CD4-positive, alpha-beta T cell treated with Interleukin-4 for 1 hour (primary cell): ENCODE results near the gene CCDC167.
A peak's percentile ranks its signal among the peaks of the same experiment; 100 is the strongest.
"Not testable (repeated sequence)": the region's sequence is repeated elsewhere in the genome, so short reads cannot be mapped to it uniquely, and the experiment has no call there.

Source experiments
- DNase-seq, 2 donors: peaks; one replicate each; pipeline ENCODE4 v3.0.0-alpha.2; 2020 to 2022

The CCDC167 gene

DNA sequence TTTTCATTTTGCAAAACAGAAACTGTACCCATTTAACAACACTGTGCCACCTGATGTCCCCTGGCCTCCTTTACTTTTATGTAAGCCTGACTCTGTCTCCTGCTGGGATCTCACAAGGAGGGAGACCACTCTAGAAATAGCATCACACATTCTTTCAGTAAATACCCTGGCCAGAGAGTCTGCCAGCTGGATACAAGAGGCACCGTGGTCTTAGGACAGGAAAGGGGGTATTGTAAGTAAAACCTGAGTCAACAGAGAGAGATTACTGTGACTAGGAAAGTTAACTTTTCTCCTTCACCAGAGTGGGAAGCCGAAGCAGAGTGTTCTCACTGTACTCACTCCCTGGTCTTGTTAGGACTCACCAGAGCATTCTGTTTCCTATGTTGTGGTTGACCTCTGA lies 38.9 kb downstream of the CCDC167 start:
- no peak for DNase-seq

- no peak for DNase-seq
Observed at GRCh38 chr6:37459981-37460800, 39.5 kb downstream of the CCDC167 start.

DNA sequence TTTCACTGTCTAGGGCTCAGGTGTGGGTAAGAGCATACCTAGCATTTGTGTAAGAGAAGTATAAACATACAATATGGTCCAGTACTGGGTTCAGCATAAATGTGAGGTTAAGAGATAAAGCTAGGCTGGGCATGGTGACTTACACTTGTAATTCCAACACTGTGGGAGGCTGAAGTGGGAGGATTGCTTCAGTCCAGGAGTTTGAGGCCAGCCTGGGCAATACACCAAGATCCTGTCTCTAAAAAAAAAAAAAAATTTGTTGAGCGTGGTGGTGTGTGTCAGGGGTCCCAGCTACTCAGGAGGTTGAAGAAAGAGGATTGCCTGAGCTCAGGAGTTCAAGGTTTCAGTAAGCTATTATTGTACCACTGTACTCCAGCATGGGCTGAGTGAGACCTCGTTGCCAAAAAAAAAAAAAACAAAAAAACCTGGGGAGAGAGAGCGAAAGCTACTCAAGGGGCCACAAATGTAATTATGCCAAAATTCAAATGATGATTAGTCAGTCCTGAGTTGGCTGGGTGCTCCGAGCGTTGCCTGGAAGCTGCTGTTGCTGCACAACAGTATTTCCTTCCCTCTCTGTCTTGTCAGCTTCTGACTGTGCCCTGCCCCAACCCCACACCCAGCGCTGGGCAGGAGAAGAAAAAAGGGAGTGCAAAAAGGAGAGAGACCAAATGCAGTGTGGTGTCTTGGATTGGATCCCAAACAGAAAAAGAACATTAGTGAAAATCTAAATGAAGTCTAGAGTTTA lies 42.7 kb downstream of the CCDC167 start:
- no peak for DNase-seq

- DNase-seq, result no peak
Observed at GRCh38 chr6:37456126-37456525, 43.6 kb downstream of the CCDC167 start.

DNA sequence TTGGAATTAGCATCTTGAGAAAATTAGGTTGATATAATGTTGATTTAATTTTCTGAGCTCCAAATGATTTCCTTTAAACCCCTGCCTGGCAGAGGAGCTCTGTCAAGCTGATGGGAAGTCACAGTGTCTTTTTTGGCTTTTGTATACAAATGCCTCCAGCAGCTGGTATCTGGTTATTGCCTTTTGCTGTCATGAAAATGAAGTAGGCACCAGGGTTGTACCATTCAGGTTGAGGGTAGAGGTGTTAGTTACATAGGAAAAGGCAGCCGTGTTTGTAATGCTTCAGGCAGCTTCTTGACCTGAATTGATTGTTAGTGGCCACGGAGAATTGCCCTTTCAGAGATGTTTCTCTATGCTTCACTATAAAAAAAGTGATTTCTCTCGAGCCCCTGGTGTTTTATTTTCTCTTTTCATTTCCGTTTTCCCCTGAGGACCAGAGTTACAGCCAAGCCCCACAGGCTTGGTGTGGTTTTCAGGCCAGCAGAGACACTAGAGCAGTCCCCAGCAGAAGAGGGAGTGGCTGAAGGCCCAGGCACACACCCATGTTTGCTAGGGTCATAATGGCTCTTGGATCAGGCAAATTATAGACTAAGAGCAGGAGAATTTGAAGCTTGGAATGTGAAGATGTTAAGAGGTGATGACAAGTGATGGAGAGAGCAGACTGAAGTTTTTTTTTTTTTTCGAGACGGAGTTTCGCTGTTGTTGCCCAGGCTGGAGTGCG lies 45.1 kb downstream of the CCDC167 start:
- no peak for DNase-seq

DNA sequence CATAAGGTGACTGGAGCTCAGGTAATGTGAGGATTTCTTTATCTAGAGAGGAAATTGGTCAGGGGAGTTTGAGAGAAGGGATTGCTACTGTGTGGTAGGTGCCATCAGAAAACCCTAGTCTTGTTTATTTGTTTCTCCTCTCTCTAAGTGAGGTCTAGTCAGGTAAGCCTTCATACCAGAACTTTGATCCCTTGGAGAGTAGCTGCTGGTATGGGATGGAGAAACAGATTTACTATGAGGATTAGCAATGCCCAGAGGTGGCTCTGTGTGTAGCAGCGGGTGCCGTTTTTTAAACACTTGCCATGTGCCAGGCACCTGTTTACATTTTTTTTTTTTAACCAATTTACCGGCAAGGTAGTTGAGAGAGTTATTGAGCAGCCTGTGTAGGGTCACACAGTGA lies 47.2 kb downstream of the CCDC167 start:
- no peak for DNase-seq

DNA sequence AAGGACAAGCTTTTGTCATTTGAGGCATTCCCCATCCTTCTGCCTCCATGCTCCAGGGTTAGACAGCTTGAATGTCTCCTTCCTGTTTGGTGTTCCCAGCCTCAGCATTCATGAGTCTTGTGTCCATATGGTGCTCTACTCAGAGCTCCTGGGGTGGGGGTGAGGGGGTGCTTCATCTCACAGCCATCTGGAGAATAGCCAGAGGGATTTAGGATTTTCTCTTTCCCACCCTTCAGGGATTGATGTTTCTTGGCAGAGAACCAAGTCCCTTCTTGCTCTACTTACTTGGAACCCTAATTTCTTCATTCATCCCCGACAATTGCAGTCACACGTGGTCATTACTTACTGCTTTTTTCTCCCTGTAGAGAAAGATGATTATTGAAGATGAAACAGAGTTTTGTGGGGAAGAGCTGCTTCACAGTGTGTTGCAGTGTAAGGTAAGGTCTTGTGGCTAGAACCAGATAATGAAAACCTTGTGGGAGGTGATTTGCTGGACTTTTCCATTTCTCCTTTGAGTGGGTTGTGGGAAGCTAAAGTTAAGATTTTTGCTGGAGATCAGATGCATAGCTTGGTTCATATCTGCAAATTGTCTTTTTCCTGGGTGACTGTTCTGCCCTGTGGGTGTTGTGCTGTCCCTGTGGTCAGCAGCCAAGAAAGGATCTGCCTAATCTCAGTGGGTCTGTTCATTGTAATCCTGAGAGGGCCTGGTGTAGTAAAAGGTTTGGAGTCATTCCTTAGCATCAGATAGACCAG lies 48.1 kb downstream of the CCDC167 start:
- no peak for DNase-seq

- no peak for DNase-seq
Observed at GRCh38 chr6:37449984-37450383, 49.7 kb downstream of the CCDC167 start.

DNA sequence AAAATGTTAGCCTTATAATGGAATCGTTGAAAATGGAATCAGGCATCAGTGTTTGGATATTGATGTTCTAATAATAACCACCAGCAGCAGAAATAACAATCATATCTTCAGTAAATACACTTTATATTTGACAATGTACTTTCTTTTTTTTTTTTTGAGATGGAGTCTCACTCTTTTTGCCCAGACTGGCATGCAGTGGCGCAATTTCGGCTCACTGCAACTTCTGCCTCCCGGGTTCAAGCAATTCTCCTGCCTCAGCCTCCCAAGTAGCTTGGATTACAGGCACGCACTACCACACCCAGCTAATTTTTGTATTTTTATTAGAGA lies 56.5 kb downstream of the CCDC167 start:
- not testable (repeated sequence) for DNase-seq

GRCh38 chr6:37442416-37443215 lies 57.1 kb downstream of the CCDC167 start:
- peak in 1 of 2 donors; percentile 54 for DNase-seq

DNA sequence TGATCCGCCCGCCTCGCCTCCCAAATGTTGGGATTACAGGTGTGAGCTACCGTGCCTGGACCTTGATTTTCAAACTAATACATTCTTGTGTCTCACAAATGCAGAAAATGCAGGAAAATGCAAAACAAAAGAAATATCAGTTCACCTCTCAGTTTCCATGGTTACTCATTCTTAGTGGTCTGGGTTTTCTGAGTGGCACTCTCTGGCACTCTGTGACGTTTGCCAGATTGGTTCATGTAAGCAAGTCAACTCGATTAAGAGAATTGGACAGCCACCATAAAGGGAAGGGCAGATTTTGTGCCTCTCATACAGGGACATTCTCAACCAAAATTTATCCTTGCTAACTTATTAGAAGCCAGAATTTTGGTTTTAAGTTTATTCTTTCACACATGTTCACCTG lies 58.0 kb downstream of the CCDC167 start:
- DNase-seq, result peak in 1 of 2 donors; percentile 13

DNA sequence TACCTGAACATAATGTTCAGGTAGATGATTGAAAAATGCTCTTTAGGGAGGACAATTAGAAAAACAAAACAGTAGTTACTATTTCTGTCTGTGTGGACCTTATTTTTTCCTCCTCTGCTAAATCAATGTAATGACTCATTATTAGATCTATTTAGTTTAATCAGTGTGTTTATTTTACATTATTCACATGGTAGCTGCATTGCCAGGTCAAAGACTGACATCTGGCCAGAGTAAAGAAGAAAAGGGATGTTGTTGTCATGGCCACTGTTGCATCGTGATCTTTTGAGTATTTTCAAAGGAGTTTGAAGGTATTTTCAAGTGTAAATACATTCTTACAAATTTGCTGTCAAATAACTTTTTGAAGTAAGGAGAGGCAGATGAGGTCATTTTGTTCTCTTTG lies 60.8 kb downstream of the CCDC167 start:
- DNase-seq, result no peak

DNA sequence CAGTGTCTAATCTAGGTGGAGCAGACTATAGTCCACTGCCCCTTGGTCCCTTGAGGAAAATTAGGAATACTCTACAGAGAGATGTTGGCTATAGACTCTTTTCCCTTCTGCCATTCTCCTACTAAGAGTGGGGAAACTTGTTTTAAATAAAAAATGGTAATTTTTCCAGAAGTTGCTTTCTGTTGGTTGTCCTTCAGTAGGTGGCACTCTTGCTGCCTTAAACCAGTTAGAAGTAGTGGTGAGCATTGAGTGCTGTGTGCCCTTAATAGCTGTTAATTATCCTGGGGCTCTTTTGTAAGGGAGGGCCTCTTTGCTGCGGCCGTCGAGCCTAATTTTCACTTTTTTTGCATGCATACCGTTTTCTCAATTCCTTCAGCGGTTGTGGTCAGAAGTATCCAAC lies 63.9 kb downstream of the CCDC167 start:
- DNase-seq, result no peak

GRCh38 chr6:37435373-37435772 lies 64.3 kb downstream of the CCDC167 start:
- no peak for DNase-seq

GRCh38 chr6:37433657-37434271 lies 65.9 kb downstream of the CCDC167 start:
- DNase-seq, result peak; percentile 33 to 72
